GM18508 (cell line): Measurements from ENCODE around the gene ZNF236.
"Not testable (repeated sequence)": the region's sequence is repeated elsewhere in the genome, so short reads cannot be mapped to it uniquely, and the experiment has no call there.

ENCODE experiments used
- ATAC-seq: cut with Tn5 transposase; IDR thresholded peaks from one replicate; pipeline ENCODE4 v1.9.1; 2021; ENCODE audit warnings: moderate number of reproducible peaks; ENCODE audit not compliant: insufficient read depth, unreplicated experiment

The ZNF236 gene

DNA sequence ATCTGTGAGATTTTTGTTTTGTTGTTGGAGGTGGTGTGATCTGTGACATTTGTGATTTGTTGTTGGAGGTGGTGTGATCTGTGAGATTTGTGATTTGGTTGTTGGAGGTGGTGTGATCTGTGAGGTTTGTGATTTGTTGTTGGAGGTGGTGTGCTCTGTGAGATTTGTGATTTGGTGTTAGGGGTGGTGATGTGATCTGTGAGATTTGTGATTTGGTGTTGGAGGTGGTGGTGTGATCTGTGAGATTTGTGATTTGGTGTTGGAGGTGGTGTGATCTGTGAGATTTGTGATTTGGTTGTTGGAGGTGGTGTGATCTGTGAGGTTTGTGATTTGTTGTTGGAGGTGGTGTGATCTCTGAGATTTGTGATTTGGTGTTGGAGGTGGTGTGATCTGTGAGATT lies 144.9 kb downstream of the ZNF236 start:
- ATAC-seq, result not testable (repeated sequence)

DNA sequence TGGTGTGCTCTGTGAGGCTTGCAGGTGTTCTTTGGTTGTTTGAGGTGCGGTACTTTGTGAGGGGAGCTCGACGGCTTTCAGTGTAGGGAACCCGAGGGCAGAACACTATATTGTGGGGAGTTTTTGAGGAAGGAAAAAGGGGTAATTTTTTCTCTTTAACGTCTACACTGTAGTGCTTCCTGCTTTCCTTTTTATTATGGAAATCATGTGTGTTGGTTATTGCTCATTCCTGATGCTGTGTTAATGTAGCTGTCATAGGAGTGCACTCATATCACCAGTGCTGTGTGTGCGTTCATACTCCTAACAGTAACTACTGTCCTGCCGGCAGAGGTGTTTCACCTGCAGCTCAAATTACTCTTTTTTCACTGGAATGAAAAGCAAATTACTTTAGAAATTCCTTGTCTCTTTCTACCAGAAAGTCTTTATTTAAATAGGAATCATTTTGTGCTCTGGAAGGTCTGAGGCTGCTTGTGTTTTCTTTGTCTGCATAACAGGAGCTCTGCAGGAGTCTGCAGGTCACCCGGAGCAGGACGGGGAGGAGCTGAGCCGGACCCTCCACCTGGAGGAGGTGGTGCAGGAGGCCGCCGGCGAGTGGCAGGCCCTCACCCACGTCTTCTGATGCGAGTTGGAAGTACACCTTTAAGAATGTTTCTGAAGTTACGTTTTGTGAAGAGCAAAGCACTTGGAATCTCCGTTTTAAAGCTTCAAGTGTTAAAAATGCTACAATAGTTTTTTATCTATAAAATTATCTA lies 145.5 kb downstream of the ZNF236 start:
- ATAC-seq, result no peak

DNA sequence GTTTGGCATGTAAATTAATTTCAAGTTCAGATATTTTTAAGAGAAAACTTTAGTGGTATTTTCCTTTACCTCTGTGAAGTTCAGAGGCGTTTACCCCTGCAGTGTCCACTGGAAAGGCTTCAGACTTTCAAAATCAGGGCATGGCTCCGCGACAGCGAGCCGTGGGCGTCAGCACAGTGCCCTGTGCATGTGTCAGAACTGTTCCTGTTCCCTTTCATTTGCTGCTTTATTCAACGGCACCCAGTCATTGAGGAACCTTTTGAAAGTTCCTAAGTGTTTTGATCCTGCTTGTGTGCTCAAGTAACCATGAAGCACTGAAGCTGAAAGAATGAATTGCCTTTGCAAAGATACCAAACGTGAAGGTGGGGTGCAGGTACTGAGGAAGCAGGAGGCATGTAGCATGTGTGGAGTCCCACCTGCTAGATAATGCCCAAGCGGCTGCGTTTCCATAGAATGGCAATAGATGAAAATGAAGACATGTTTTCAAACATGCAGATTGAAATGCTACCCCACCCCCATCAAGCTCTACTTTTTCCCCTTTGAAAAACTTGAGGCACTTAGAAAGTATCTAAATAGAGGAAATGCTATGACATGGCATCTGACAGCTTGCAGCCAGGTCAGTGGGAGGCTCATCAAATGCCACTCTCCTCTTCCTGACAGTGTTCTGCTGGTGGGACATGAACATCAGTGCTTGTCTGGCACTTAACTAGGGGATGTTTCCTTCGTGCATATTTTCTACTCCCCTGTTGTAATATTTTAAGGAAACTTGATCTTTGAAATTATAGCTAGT lies 148.6 kb downstream of the ZNF236 start:
- no peak for ATAC-seq

DNA sequence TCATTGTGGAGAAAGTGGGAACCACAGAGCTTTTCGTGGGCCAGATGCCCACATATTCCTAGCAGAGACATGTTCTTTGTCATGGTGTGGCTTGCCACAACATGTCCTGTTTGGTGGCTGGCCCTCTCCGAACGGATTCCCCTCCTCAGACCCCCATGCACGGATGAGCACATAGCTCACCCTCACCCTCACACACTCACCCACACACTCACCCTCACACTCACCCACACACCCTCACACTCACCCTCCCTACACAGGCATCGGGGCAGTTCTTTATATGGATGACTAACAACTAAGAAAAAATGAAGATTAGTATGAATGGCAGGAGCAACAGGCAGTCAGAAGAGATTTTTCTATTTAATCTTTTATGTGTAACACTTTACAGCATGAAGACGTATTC lies 149.9 kb downstream of the ZNF236 start:
- ATAC-seq, result no peak

DNA sequence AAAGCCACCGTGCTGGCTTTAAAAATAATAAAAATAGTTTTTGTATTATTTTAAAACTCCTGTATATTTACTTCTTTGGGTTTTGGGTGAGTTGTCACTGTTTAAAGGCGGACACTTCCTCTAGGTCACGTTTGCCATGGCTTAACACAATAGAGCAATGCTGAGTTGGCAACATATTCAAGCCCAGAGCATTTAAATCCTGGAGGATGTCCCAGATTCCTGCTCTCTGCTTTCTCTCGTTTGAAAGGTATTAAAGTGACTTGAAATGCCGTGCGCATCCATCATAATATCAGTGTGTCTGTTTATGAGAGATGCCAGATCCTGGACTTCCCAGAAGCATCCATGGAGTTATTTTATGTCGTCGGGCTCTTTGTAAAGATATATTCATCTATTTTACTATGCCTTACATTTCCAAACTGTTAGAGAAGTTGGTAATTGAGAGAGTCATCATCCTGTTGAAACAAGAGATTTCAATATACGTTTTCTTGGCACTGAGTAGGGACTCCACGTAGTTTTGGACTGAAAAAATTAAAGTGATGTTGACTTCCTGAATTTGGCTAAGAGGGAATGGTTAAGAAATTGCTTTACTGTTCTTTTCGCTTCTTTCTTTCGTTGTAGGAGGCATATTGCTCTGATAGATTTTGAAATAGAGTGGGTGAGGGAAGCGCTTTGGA lies 150.6 kb downstream of the ZNF236 start:
- no peak for ATAC-seq

DNA sequence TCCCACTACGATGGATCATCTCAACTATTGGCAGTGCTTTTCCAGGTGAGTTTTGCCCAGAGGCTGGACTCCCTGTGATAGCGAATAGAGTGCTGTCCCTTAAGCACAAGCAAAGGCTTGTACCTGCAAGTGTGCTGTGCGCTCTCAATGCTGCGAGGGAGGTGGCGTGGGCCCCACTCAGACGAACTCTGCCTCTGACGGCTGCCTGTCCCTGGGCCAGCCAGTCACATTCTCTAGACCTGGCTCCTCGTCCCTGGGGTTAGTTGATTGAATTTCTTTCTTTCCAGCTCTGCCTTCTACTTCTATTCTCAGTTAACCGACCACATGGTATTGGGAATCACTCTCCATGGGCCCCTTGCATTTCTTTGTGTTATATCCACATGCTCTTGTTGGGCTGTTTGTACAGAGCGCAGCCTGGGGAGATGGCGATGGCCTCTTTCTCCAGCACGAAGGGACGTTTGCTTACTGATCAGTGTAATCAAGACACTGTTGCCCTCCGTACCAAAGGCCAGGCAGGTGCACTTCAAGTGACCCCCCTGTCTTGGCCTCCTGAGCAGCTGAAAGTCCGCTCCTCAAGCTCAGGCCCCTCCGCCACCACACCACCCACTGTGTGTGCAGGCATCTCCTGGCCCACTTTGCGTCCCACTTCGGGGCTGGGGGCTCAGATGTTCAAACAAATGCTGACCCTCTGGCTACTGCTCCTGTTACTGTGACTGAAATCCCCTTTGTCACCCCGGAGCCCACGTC lies 151.3 kb downstream of the ZNF236 start:
- no peak for ATAC-seq

- no peak for ATAC-seq
Measured at GRCh38 chr18:76974386-76974785, 152.0 kb downstream of the ZNF236 start.

GRCh38 chr18:76975577-76976110 lies 153.3 kb downstream of the ZNF236 start:
- ATAC-seq, result no peak

- ATAC-seq, result no peak
Measured at GRCh38 chr18:76977108-76977621, 154.8 kb downstream of the ZNF236 start.

DNA sequence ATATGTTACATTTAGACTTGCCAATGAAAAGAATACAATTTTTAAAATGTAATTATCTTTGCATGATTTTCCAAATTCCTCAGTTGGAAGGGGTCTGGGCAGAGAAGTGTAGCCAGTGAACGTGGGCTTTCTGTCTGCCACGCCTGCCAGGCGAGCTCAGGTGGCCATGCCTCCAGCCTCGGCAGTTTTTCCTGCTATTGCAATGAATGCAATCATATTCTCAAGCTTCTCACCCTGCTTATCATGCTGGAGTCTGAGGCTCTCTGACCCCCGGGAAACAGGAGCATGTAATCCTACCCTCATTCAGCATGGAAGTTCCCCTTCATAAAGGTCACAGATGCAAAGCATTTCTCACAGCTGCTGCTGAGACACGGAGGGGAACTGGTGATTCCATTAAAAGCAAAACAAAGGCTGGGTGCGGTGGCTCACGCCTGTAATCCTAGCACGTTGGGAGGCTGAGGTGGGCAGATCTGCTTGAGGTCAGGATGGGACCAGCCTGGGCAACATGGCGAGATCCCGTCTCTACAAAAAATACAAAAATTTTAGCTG lies 155.4 kb downstream of the ZNF236 start:
- ATAC-seq, result no peak

GRCh38 chr18:76978616-76979015 lies 156.3 kb downstream of the ZNF236 start:
- ATAC-seq, result no peak

DNA sequence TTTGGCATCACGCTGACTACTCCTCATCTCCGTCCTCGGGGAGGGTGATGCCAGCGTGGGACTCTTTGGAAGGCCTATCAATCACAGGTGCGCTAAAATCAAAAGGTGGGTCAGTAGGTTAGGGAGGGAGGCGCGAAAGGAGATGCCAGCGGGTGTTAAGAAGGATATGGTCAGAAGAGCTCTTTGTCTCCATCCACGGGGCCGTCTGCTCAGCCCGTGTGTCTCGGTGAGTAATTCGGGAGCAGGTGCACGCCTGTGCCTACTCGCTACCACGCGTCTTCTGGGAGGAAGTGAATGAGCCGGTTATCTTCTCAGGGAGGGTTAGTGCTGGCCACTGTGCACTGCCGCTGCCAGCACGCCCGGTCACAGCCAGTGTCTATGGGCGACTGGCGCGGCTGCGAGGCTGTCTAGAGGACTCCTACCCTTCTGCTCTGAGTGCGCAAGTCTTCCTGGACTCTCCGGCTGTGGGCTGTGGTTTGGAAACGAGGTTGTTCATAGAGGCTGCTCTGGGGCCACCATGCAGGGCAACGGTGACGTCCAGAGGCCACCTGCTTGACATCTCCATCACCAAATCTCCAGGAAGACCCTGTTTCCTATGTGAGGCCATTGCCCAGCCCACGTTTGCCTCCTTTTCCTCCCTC lies 156.9 kb downstream of the ZNF236 start:
- no peak for ATAC-seq

- no peak for ATAC-seq
Measured at GRCh38 chr18:76979906-76980305, 157.5 kb downstream of the ZNF236 start.

DNA sequence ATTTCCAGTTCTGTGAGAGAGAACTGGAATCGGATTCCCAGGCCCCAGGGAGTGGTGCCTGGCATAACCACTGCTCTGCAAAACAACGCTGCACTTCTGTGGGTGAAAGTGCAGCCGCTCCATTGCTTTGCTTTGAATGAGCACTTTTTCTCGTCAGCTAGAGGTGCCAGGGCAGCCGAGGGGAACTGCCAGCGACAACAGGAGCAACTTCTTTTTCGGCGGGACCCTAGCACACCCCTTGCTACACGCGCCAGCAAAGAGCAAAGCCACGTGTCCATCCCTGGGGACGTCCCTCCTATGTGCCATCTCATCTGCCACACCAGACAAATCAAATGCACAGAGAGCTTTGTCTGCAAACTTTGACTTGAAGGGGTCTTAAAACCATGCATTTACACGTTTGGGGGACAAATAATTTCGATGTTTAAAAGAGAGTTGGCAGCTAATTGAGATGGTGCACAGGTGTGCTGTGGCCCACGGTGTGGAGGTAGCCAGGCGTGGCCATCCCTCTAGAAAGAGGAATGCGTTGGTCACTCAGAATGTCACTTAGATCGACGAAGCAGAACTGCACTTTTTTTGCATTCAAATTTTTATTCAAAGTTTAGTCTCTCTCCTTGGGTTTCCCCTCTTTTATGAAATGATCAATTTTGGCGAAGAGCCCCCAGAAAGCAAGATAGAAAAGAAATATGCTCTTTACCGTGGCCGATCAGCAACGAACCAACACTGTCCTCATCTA lies 158.5 kb downstream of the ZNF236 start:
- ATAC-seq, result peak; percentile 18

DNA sequence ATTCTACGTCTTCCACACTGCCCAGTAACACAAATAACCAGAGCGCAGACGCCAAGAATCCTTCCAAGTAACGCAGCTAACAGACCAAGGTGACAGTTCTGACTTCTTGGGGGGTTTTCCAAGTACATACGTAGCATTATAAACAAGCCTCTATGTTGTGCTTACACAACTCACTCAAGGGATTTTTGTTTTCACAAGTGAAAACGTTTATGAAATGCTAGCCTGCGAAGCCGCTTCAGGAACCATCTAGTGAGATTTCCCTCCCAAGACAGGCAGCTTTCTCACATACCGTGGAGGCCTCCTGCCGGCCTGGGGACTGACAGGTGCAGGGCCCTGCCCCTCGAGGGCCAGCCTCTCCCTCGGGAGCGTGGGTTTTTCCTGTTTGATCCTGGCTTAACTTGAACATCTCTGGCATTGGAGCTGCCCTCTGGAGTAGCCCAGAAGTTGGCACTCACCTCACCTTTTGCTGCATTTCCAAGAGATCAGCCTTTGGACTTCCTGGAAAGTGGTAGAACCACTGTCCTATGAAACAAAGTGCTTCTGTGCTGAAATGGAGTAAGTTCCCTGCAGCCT lies 159.1 kb downstream of the ZNF236 start:
- peak; percentile 50 for ATAC-seq

DNA sequence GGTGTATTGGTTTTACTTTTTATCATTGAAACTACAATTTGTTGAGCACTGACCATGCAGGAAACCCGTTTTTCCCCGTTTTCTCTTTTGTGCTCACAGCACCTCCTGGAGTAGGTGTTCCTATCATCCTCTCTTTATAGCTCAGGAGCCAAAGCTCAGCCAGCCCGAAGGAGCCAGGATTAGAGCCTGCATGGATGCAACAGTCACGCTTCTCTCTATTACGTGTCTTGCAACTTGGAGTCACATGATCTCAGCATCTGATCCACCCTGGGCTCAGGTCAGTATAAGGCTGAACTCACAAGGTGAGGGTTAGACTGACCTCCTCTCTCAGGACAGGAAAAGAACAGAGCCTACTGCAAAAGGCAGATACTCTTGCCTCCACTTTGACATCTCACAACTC lies 159.7 kb downstream of the ZNF236 start:
- no peak for ATAC-seq

DNA sequence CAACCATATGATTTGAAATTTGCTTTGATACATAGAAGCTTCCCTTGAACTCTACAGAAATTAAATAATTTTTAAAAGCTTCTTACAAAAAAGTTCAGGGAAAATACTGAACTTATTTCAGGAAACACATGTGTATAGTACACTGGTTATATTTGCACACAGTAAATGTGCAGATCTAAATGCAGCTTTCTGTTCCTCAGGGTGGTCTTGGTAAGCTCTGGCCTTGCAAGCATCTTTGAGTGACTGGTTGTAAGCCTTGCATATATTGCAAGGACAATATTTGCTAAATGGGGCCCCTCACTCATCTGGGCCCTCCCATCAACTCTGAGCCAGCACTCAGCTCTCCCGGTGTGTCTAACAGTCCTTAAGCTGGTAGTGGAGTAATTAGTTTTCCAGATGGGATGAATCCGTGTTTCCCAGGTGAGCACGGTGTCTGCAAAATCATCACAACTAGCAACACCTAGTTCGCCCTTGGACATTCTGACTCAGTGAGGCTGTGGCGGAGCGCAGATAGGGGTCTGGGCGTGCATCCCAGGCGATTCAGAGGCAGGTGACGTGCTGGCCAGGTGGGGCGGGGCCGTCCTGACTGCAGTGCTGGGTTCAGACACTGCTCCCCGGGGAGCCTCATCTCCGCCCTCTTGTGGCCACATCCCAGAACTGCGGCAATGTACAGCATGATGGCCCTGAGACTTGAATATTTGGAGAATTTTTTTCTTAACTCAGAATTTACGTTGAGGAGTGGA lies 160.7 kb downstream of the ZNF236 start:
- ATAC-seq, result no peak

DNA sequence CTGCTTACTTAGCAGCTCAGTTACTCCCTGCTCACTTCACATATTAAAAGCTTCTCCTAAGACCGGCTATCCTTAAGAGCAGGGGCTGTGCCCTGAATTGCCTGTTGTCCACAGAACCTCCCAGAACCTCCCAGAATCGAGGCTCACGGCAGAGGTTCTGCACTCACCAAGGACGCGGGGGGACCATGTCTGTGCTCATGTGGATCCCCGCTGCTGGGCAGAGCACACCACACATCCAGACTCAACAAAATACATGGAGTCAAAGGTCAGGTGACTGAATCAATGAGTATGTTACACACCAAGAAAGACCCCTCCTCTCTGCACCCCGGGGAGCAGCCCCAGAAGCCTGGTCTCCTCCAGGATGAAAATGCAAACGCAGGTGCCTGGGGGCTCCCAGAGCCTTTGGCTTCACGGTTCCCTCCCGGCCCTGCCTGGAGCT lies 161.3 kb downstream of the ZNF236 start:
- no peak for ATAC-seq
